Right lobe of liver (tissue), 4 donors: Measurements from ENCODE around the gene TMOD1.

Experiments used
- POLR2A ChIP-seq: fragments of 450-650 bp; IDR thresholded peaks from one replicate; pipeline ENCODE4 v1.6.1; 2017; ENCODE audit warnings: antibody characterized with exemption, mild to moderate bottlenecking
- TF ChIP-seq, protein P1 (sequence below), 4 donors: fragments of 200-600 bp in 3 of 4; fragments of 450-650 bp in 1 of 4; IDR thresholded peaks; one replicate each; pipeline versions ENCODE4 v1.5.1 to v1.8.0; 2016 to 2022; ENCODE audit warnings: antibody characterized with exemption in 4 of 4, mild to moderate bottlenecking in 2 of 4
- donor health status: DM: no; HTN: no; CAD: no.
- donor health status: DM: no; HTN: no; CAD: no.
- donor health status: DM: no; HTN: yes; CAD: no.

GRCh38 chr9:97579914-97580313 is 78.4 kb downstream of the TMOD1 start:
- TF ChIP-seq, protein P1, sequence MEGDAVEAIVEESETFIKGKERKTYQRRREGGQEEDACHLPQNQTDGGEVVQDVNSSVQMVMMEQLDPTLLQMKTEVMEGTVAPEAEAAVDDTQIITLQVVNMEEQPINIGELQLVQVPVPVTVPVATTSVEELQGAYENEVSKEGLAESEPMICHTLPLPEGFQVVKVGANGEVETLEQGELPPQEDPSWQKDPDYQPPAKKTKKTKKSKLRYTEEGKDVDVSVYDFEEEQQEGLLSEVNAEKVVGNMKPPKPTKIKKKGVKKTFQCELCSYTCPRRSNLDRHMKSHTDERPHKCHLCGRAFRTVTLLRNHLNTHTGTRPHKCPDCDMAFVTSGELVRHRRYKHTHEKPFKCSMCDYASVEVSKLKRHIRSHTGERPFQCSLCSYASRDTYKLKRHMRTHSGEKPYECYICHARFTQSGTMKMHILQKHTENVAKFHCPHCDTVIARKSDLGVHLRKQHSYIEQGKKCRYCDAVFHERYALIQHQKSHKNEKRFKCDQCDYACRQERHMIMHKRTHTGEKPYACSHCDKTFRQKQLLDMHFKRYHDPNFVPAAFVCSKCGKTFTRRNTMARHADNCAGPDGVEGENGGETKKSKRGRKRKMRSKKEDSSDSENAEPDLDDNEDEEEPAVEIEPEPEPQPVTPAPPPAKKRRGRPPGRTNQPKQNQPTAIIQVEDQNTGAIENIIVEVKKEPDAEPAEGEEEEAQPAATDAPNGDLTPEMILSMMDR (IDR thresholded peaks at IDR 0.05) = no peak
- no peak for TF ChIP-seq POLR2A
